ENCODE data around the gene FBXW11. TPM values are rescaled to one million over a fixed set of nuclear protein-coding genes. Genes with fewer than 3 reads are reported as not detected.

Gene FBXW11
- total and polyA plus RNA-seq, 4 experiments from 2014 or later = 17.1 to 43.4 (median 32.1) TPM

DNA sequence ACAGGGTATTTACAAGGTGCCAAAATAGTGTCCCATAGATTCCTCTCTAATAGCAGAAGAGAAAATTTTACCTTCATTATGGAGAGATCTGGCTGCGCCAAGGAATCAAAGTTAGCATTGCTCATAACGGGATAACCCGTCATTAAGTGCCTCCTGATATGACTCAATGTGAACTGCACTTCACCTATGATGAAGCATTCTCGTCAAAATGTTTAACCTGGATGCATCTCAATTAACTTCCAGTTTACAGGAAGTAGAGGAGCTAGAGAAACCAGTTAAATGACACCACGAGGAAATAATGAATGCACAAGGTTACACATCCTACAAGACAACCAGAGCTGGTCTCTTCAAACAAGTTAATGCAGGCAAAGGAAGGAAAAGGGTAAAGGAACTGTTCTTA, 17.2 kb downstream of the FBXW11 start:
- Histone ChIP-seq H3K27ac (ENCODE audit: low read depth, low read length) (no peak overlapping the region), H3K4me1 (ENCODE audit: insufficient read depth, low read length) (peaks cover 36% of the 10 kb centered on the region), H3K4me3 (ENCODE audit: low read length in 2 of 2) (no peak overlapping the region), H3K36me3 (ENCODE audit: insufficient read depth, low read length) (no peaks in the 10 kb centered on the region), H3K27me3 (ENCODE audit: insufficient read depth, low read length) (no peaks in the 10 kb centered on the region), H3K9me3 (ENCODE audit: control insufficient read depth in 1 of 2, low read length in 2 of 2) (no peaks in the 10 kb centered on the region)
- intact Hi-C loops (cut with micrococcal nuclease) = no loop called here
- H3K9me3 Mint-ChIP-seq = no peaks in the 10 kb centered on the region
- ChIA-PET CTCF (ENCODE audit: partially characterized antibody) (no interaction called here), POLR2A (ENCODE audit: partially characterized antibody) (interaction anchor here (1.1 kb wide), 1 partner anchor 17 kb away, joined by 10 read pairs; the partner anchor contains the start of gene FBXW11)
- DNase-seq = no peak
- no peaks in the 10 kb centered on the region for H3K27me3 Mint-ChIP-seq
- peak overlapping the region in 1 of 7 donors; percentile 4 for H3K27ac Mint-ChIP-seq
- peak overlapping the region in 1 of 8 donors; percentile 61 for H3K4me3 Mint-ChIP-seq
- peaks cover 33 to 69% (median 49%) of the 10 kb centered on the region in 4 donors for H3K4me1 Mint-ChIP-seq
- peaks cover 31 to 38% of the 10 kb centered on the region in 2 donors for H3K36me3 Mint-ChIP-seq

DNA sequence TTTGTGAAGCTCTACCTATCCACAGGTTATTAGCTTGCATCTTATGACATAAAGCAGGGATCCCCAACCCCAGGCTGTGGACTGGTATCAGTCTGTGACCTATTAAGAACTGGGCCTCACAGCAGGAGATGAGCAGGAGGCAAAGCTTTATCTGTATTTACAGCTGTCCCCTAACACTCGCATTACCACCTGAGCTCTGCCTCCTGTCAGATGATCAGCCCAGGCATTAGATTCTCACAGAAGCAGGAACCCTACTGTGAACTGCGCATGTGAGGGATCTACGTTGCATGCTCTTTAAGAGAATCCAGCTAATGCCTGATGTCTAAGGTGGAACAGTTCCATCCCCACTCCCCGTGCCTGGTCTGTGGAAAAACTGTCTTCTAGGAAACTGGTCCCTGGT, 19.7 kb downstream of the FBXW11 start:
- Histone ChIP-seq H3K4me1 (ENCODE audit: insufficient read depth, low read length) (peaks cover 38% of the 10 kb centered on the region), H3K36me3 (ENCODE audit: insufficient read depth, low read length) (no peaks in the 10 kb centered on the region), H3K4me3 (ENCODE audit: low read length in 2 of 2) (no peak overlapping the region), H3K9me3 (ENCODE audit: control insufficient read depth in 1 of 2, low read length in 2 of 2) (no peaks in the 10 kb centered on the region), H3K27ac (ENCODE audit: low read depth, low read length) (no peak overlapping the region), H3K27me3 (ENCODE audit: insufficient read depth, low read length) (no peaks in the 10 kb centered on the region)
- peak overlapping the region in 1 of 7 donors; percentile 51 for H3K27ac Mint-ChIP-seq
- H3K4me3 Mint-ChIP-seq = peak overlapping the region in 2 of 8 donors; percentile 37 to 59
- POLR2A ChIA-PET (ENCODE audit: partially characterized antibody) = interaction anchor here (0.6 to 1.3 kb wide), 4 partner anchors 10 to 224 kb away, joined by 3 to 6 read pairs (median 3); no protein-coding TSS in a partner anchor
- H3K36me3 Mint-ChIP-seq = peaks cover 29 to 30% of the 10 kb centered on the region in 2 donors
- peaks cover 32 to 67% (median 52%) of the 10 kb centered on the region in 4 donors for H3K4me1 Mint-ChIP-seq
- no peaks in the 10 kb centered on the region for H3K27me3 Mint-ChIP-seq
- intact Hi-C loops (cut with micrococcal nuclease) = no loop called here
- no peak for DNase-seq
- peaks cover 0 to 3% (median 0%) of the 10 kb centered on the region in 8 donors for H3K9me3 Mint-ChIP-seq
- CTCF ChIA-PET (ENCODE audit: partially characterized antibody) = interaction anchor here (1.0 to 1.9 kb wide), 3 partner anchors 12 to 73 kb away, joined by 3 to 6 read pairs (median 4); partner anchors contain the start of gene FBXW11

DNA sequence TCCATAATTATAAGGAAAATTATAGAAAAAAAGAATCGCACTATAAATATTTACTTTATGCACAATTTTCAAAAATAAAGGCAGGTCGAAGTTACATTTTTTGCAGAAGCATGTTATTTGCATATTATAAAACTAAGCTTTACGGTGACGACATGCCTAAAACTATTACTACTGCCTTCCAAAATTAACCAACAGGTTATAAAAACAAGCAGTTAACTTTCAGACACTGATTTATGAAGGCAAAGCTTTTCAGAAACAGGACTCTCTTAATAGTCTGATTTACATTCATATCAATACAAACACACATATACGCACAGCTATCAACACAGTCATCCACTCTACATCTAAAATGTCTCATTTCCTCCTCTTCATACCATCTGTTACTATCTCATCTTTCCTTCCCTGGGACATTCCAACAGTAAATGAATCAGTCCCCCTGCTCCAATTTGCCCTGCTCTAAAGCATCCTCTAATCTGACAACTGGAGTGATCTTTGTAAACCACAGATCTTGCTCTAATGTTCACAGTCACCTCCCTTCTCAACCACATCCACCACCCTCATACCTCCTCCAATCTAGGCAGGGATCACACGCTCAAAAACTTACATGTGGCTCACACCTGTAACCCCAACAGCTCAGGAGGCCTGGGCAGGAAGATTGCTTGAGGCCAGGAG, 21.6 kb downstream of the FBXW11 start:
- peaks cover 0 to 16% (median 8%) of the 10 kb centered on the region in 8 donors for H3K9me3 Mint-ChIP-seq
- H3K9me3 ChIP-seq (ENCODE audit: control insufficient read depth in 1 of 2, low read length in 2 of 2) = peaks cover 3 to 10% of the 10 kb centered on the region in 2 donors
- no peak overlapping the region for H3K4me3 ChIP-seq (ENCODE audit: low read length in 2 of 2)
- H3K4me1 Mint-ChIP-seq = peaks cover 25 to 51% (median 41%) of the 10 kb centered on the region in 4 donors
- no peaks in the 10 kb centered on the region for H3K27me3 ChIP-seq (ENCODE audit: insufficient read depth, low read length)
- H3K27ac ChIP-seq (ENCODE audit: low read depth, low read length) = no peak overlapping the region
- ChIA-PET POLR2A (ENCODE audit: partially characterized antibody) (interaction anchor here (2.4 kb wide), 1 partner anchor 22 kb away, joined by 19 read pairs; the partner anchor contains the start of gene FBXW11), CTCF (ENCODE audit: partially characterized antibody) (interaction anchor here (1.2 to 1.3 kb wide), 3 partner anchors 22 to 77 kb away, joined by 4 to 5 read pairs (median 5); partner anchors contain the start of gene FBXW11)
- intact Hi-C loops (cut with micrococcal nuclease) = no loop called here
- H3K36me3 ChIP-seq (ENCODE audit: insufficient read depth, low read length) = no peaks in the 10 kb centered on the region
- H3K27me3 Mint-ChIP-seq = no peaks in the 10 kb centered on the region
- H3K4me3 Mint-ChIP-seq = peak overlapping the region in 1 of 8 donors; percentile 3
- H3K27ac Mint-ChIP-seq = peak overlapping the region in 5 of 7 donors; percentile 0 to 70 (median 19)
- H3K36me3 Mint-ChIP-seq = peaks cover 35 to 38% of the 10 kb centered on the region in 2 donors
- H3K4me1 ChIP-seq (ENCODE audit: insufficient read depth, low read length) = peaks cover 27% of the 10 kb centered on the region
- peak; percentile 30 to 61 (median 50) for DNase-seq

DNA sequence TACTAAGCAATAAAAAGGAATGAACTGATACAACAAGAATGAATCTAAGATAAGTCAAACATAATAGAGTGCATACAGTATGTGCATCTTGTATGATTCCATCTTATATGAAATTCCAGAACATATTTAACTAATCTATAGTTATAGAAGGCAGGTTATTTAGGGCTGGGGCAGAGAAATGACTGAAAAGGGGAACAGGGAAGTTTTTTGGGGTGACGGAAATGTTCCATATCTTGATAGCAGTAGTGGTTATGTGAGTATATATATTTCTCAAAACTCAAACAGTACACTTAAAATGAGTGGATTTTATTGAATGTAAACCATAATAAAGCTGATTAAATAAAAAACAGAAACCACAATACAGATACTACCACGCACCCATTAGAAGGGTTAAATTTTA, 24.6 kb downstream of the FBXW11 start:
- Mint-ChIP-seq H3K4me3 (no peak overlapping the region), H3K9me3 (peaks cover 0 to 33% (median 20%) of the 10 kb centered on the region in 8 donors), H3K27ac (peak overlapping the region in 1 of 7 donors; percentile 23), H3K27me3 (no peaks in the 10 kb centered on the region), H3K36me3 (peaks cover 33 to 44% of the 10 kb centered on the region in 2 donors), H3K4me1 (peaks cover 20 to 45% (median 35%) of the 10 kb centered on the region in 4 donors)
- H3K9me3 ChIP-seq (ENCODE audit: control insufficient read depth in 1 of 2, low read length in 2 of 2) = peaks cover 7 to 14% of the 10 kb centered on the region in 2 donors
- no peak for DNase-seq
- ChIA-PET POLR2A (ENCODE audit: partially characterized antibody) (interaction anchor here (1.5 kb wide), 1 partner anchor 26 kb away, joined by 3 read pairs; no protein-coding TSS in a partner anchor), CTCF (ENCODE audit: partially characterized antibody) (no interaction called here)
- no peak overlapping the region for H3K4me3 ChIP-seq (ENCODE audit: low read length in 2 of 2)
- peaks cover 18% of the 10 kb centered on the region for H3K4me1 ChIP-seq (ENCODE audit: insufficient read depth, low read length)
- H3K36me3 ChIP-seq (ENCODE audit: insufficient read depth, low read length) = no peaks in the 10 kb centered on the region
- no peaks in the 10 kb centered on the region for H3K27me3 ChIP-seq (ENCODE audit: insufficient read depth, low read length)
- H3K27ac ChIP-seq (ENCODE audit: low read depth, low read length) = no peak overlapping the region
- intact Hi-C loops (cut with micrococcal nuclease) = no loop called here

DNA sequence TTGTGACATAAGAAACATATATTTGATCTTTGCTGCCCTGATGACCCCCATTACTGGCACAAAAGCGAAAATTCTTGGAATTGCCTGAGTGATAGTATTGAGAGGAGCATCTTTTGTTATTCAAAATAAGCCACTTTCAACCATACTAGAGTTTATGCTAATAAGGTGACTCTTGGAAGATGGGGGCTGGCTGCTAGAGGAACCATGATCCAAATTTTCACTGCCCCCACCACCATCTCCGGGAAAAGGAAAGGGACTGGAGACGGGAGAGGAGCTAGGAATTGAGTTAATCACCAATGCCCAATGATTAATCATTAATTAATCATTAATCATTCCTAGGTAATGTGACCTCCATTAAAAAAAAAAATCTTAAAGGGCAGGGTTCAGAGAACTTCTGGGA, 25.6 kb downstream of the FBXW11 start:
- ChIA-PET CTCF (ENCODE audit: partially characterized antibody) (no interaction called here), POLR2A (ENCODE audit: partially characterized antibody) (interaction anchor here (0.6 kb wide), 1 partner anchor 200 kb away, joined by 3 read pairs; no protein-coding TSS in a partner anchor)
- H3K36me3 ChIP-seq (ENCODE audit: insufficient read depth, low read length) = peaks cover 4% of the 10 kb centered on the region
- no peaks in the 10 kb centered on the region for H3K27me3 Mint-ChIP-seq
- no peak overlapping the region for H3K27ac Mint-ChIP-seq
- H3K27me3 ChIP-seq (ENCODE audit: insufficient read depth, low read length) = no peaks in the 10 kb centered on the region
- H3K9me3 ChIP-seq (ENCODE audit: control insufficient read depth in 1 of 2, low read length in 2 of 2) = peaks cover 7 to 14% of the 10 kb centered on the region in 2 donors
- H3K4me3 ChIP-seq (ENCODE audit: low read length in 2 of 2) = no peak overlapping the region
- peaks cover 26% of the 10 kb centered on the region for H3K4me1 ChIP-seq (ENCODE audit: insufficient read depth, low read length)
- H3K9me3 Mint-ChIP-seq = peaks cover 0 to 33% (median 20%) of the 10 kb centered on the region in 8 donors
- H3K4me3 Mint-ChIP-seq = no peak overlapping the region
- H3K36me3 Mint-ChIP-seq = peaks cover 31 to 49% of the 10 kb centered on the region in 2 donors
- H3K27ac ChIP-seq (ENCODE audit: low read depth, low read length) = no peak overlapping the region
- intact Hi-C loops (cut with micrococcal nuclease) = no loop called here
- peaks cover 21 to 49% (median 38%) of the 10 kb centered on the region in 4 donors for H3K4me1 Mint-ChIP-seq
- no peak for DNase-seq

DNA sequence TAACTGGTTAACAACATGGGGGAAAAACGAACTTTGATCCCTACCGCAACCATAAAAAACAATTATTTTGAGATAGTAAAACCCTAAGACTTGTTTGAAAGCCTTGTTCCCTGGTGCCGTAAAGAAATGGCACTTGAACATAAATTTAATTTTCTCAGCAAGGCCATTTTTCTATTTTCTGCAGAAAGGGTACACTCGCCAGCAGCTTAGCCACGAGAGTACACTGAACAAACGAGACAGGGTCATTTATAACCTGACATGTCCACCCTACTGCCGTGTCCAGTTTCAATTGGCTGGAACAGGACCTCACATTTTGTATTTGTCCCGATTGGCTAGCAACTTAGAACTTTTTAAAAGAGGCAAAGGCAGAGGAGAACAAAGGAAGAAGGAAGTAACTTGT, 26.8 kb downstream of the FBXW11 start:
- no peak overlapping the region for H3K4me3 ChIP-seq (ENCODE audit: low read length in 2 of 2)
- H3K27me3 Mint-ChIP-seq = no peaks in the 10 kb centered on the region
- DNase-seq = no peak
- H3K4me1 Mint-ChIP-seq = peaks cover 24 to 54% (median 43%) of the 10 kb centered on the region in 4 donors
- H3K36me3 ChIP-seq (ENCODE audit: insufficient read depth, low read length) = peaks cover 4% of the 10 kb centered on the region
- H3K36me3 Mint-ChIP-seq = peaks cover 31 to 53% of the 10 kb centered on the region in 2 donors
- H3K27ac Mint-ChIP-seq = no peak overlapping the region
- intact Hi-C loops (cut with micrococcal nuclease) = no loop called here
- no peak overlapping the region for H3K27ac ChIP-seq (ENCODE audit: low read depth, low read length)
- peaks cover 7 to 14% of the 10 kb centered on the region in 2 donors for H3K9me3 ChIP-seq (ENCODE audit: control insufficient read depth in 1 of 2, low read length in 2 of 2)
- ChIA-PET POLR2A (ENCODE audit: partially characterized antibody) (no interaction called here), CTCF (ENCODE audit: partially characterized antibody) (interaction anchor here (1.4 kb wide), 1 partner anchor 27 kb away, joined by 4 read pairs; the partner anchor contains the start of gene FBXW11)
- H3K9me3 Mint-ChIP-seq = peaks cover 0 to 33% (median 20%) of the 10 kb centered on the region in 8 donors
- H3K4me1 ChIP-seq (ENCODE audit: insufficient read depth, low read length) = peaks cover 21% of the 10 kb centered on the region
- no peaks in the 10 kb centered on the region for H3K27me3 ChIP-seq (ENCODE audit: insufficient read depth, low read length)
- no peak overlapping the region for H3K4me3 Mint-ChIP-seq

DNA sequence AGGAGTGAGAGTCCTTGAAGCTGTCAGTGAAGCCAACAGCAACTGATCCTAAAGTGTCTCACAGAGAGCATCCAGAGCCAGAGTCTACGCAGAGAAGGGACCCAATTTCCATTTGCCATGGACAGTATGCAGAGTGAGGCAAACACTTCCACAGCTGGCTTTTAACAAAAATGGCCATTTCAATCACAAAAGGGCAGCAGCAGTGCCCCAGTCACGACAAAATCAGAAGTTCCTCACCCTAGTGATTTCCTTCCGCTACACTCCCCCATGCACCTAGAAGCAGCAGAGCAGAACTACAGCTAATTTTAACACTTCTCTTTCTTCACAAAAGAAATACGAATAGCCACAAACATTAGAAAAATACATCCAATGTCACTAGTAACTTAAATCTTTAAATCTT, 27.9 kb downstream of the FBXW11 start:
- H3K4me1 ChIP-seq (ENCODE audit: insufficient read depth, low read length) = peaks cover 16% of the 10 kb centered on the region
- no peak overlapping the region for H3K4me3 ChIP-seq (ENCODE audit: low read length in 2 of 2)
- peaks cover 7 to 14% of the 10 kb centered on the region in 2 donors for H3K9me3 ChIP-seq (ENCODE audit: control insufficient read depth in 1 of 2, low read length in 2 of 2)
- Mint-ChIP-seq H3K36me3 (peaks cover 27 to 44% of the 10 kb centered on the region in 2 donors), H3K27me3 (no peaks in the 10 kb centered on the region), H3K27ac (no peak overlapping the region), H3K4me3 (peak overlapping the region in 2 of 8 donors; percentile 50 to 51), H3K9me3 (peaks cover 0 to 33% (median 20%) of the 10 kb centered on the region in 8 donors), H3K4me1 (peaks cover 27 to 52% (median 37%) of the 10 kb centered on the region in 4 donors)
- ChIA-PET CTCF (ENCODE audit: partially characterized antibody) (interaction anchor here (1.1 to 1.4 kb wide), 2 partner anchors 28 to 67 kb away, joined by 3 to 4 read pairs; partner anchors contain the start of gene FBXW11), POLR2A (ENCODE audit: partially characterized antibody) (no interaction called here)
- H3K36me3 ChIP-seq (ENCODE audit: insufficient read depth, low read length) = peaks cover 4% of the 10 kb centered on the region
- H3K27me3 ChIP-seq (ENCODE audit: insufficient read depth, low read length) = no peaks in the 10 kb centered on the region
- no peak for DNase-seq
- intact Hi-C loops (cut with micrococcal nuclease) = no loop called here
- H3K27ac ChIP-seq (ENCODE audit: low read depth, low read length) = no peak overlapping the region
